Lung microvascular endothelial cell (primary cell): Measurements from ENCODE around the gene UBE2E2. TPM values are rescaled to one million over a fixed set of nuclear protein-coding genes. Genes with fewer than 3 reads are reported as not detected.

Source experiments
- DNase-seq, 2 donors: peaks; one replicate each; pipeline versions ENCODE4 v3.0.0 to v3.0.0-alpha.2; 2010; ENCODE audit warnings: low read depth in 2 of 2
- total RNA-seq: library from RNA; depleted of rRNA; stranded (reverse); fragments of >200 nt; gene quantifications from 2 replicates; pipeline ENCODE4 v1.2.1, GENCODE V29; 2014

UBE2E2 gene
- total RNA-seq, 1 donor from 2014 or later, result 20.4 TPM

DNA sequence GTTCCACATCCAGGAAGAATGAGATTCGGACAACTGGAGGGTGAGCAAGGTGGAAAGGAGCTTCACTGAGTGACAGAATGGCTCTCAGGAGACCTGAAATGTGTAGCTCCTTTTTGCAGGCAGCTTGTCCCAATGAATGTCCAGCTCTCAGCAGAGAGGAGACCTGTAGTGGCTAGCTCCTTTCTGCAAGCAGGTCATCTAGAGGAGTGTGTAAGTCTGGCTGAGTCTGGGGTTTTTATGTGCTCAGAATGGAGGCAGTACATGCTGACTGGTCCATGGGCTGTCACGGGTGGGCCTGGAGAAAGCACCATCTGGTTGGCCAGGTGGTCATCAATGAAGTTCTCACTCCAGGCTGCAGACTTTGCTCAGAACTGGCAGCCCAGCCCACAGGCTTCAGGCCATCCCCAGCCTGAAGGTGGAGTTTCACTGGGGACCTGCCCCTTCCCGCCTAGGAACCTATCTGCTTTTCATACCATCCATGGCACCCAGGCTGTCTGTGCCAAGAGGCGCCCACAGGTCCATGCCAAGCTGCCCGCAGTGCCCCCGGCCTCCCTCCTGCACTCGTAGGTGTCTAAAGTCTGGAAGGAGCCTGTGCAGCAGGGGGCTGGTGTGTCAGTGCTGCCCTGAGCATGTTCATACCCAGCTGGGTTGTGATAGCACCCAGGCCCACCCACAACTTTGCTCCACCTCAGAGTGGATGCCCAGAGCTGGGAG, 276.6 kb downstream of the UBE2E2 start:
- DNase-seq, result no peak

DNA sequence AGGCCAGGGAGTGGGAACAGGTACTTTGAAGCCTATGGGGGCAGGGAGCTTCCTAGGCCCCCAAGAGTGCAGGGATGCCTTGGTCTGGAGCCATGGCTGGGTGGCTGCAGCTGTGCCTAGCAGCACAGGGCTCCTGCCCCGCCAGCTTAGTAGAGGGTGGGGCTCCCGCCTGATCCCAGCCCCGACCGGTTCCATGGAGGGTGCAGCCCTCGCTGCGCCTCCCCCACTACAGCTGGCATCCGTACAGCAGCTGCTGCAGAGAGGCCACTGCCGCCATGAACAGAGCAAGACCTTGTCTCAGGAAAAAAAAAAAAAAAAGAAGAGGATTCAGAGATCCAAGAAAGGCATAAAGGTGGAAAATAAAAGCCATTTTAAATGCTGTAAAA, 277.2 kb downstream of the UBE2E2 start:
- no peak for DNase-seq

DNA sequence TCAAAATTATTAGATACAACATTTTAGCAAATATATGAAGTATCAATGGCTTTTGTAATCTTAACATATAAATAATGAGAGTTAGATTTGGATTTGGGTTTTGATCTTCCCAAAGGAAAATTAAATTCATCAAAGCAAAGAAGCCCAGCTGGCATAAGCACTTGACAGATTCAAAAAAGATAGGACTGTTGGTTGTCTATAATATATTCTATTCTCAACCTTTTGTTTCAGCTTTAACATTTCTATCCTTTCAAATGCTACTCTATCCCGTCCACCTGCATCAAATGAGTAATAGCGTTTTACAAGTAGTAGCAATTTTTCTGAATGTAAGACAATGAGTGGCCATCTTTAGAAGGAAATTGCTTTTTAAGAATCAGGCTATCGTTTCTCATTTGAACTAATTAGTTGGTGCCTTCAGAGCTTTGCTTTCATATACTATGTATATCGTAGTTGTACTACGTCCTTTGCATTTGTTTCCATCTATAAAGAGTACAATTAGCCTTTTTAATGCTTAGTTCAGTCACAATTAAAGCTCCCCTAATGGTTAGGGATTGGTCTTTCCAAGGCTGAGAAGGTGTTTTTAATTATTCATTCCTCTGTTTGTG, 278.0 kb downstream of the UBE2E2 start:
- DNase-seq, result no peak

DNA sequence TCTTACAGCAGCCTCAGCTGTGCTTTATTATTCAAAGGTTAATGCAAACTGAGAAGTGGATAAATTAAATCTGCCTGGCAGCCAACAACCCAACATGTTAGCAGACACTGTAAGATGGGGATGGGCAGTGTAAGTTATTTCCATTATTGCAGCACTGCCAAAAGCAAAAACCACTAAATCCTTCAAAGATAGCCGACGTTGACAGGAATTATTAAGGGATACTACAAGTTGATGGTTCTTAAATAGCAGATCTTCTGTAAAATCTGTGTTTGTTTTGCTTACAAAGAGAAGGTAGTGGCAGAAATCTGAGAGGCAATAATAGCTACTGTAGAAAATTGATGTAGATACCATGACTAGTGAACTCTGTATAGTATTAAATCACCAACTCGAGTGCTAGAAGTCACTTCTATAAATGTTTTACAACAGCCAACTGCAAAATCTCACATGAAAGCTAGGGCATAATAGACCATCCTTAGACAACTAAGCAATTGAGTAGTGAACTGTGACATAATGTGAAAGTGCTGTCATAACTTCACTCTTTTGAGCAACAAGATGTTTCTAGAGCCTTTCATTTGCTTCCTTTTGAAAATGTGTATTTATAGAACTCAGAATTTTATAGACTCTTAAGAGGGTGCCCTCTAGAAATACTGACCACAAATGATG, 278.6 kb downstream of the UBE2E2 start:
- no peak for DNase-seq

DNA sequence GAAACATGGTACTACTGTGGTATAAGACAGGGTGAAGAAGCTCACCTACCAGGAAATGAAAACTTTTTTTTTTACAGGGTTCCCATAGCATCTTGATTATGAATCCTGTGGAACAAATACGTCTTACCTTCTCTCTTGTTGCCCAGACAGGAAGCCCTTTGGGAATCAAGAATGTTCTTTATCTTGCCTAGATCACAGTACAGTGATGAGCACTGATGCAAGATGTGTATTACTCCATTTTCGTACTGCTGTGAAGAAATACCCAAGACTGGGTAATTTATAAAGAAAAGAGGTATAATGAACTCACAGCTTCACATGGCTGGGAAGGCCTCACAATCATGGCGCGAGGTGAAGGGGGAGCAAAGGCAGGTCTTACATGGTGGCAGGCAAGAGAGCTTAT, 281.3 kb downstream of the UBE2E2 start:
- DNase-seq, result no peak

DNA sequence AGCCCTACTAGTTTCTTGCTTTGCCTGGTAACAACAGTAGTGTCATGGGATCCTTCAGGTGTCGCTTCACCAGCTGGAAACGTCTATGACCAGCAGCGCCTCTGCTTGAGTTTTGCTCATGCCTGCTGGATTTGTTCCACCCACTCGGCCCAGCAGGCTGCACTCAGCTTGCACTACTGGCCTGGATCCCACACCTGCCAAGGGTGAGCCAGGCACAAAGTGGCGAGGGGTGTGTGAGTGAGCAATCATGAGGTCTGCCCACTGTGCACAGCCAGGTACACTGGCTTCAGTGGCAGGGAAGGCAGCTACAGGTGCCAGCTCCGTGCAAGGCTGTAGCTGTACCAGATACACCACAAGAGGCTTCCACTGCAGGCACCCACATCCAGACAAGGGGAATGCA, 282.8 kb downstream of the UBE2E2 start:
- DNase-seq, result no peak

DNA sequence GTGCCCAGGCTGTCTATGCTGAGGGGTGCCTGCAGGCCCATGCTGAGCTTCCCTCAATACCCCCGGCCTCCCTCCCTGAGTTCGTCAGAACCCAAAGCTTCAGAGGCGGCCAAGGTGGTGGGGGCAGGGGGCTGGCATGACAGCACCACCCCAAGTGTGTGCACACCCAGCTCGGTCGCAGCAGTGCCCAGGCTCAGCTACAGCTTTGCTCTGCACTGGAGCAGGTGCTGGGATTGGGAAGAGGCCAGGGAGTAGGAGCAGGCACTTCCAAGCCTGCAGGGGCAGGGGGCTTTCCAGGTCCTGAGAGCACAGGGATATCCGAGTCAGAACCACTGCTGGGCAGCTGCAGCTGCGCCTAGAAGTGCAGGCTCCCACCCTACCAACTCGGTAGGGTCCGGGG, 283.9 kb downstream of the UBE2E2 start:
- DNase-seq, result no peak

DNA sequence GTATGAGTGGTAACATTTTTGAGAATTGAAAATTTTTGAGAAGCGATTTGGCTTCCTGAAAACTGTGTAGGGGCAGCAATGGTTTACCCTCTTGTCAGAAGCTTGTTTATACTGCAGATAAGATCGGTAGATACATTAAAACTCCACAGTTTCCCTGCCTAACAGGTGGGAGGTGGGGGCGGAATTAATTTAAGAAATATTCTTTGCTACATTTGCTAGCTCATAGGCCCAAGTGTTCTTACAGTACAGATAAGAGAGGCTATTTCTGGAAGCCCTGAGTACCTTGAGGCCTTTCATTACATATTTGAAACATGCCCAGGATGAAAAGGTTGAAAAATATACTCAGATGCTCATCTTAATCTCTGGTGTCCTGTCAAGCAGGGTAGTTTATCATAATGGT, 285.5 kb downstream of the UBE2E2 start:
- no peak for DNase-seq

DNA sequence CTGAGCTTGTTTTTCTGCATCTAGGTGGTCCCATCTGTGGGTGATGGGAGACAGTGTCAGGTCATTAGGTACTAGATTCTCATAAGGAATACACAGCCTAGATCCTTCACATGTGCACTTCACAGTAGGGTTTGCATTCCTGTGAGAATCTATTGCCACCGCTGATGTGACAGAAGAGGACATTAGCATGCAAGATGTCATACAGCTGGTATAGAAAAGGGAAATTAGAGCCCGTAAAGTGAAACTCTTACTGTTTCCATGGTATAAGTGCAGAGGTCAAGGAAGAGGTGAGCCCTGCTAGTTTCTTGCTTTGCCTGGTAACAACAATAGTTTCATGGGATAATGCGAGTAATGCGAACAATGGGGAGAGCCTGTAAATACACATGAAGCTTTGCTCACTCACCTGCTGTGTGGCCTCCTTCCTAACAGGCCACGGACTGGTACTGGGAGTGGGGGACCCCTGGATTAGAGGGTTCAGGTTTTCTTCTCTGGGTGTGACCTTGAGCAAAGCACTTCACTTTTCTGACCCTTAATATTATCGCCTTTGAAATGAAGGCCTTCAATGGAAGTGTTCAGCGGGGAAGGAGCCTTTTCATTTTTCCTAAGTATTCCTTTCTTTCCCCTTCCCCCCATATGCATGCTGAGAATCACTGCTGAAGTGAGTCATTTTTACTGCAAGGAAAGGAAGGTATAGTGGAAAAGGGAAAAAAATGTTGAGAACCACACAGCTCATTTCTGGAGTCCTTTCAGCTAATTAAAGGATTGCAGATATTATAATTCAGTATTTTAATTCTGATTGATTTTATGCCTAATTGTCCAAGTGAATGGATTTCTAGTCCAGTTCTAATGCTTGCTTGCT, 286.4 kb downstream of the UBE2E2 start:
- peak in 1 of 2 donors; percentile 47 for DNase-seq

DNA sequence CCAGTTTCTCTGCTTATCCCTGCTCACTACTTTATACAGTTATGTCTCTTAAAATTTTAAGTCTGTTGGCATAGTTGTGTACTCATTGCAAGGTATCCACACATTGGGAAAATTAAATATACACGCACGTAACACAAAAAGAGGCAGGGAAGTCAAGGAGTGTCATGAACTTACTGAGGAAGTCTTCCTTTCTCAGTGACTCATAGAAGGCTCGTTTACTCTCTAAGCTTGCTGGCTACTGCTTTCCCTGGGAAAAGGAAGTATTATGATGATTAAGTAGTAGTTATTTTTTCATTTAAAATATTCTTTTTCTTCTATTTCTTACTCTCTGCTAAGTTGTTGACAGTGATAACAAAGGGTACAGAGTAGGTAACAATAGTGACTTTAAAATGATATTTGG, 287.3 kb downstream of the UBE2E2 start:
- DNase-seq, result peak in 1 of 2 donors; percentile 95

DNA sequence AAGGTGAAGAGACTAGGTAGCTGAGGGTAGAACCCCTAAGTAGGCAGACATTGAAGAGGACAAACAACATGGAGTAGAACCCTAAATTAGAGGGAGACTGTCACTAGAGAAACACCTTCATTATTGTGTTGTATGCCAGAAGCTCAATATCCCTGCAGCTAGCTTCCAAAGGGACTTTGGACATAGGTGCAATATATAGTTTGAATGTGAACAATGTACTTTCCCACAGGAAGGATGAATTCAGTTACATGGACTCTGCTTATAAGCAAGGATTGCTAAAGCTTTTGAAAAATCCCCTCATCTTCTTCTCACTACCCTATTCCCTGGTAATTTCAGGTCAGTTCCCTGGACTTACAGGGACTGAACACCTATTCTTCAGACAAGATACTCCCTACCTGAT, 288.9 kb downstream of the UBE2E2 start:
- DNase-seq, result no peak

DNA sequence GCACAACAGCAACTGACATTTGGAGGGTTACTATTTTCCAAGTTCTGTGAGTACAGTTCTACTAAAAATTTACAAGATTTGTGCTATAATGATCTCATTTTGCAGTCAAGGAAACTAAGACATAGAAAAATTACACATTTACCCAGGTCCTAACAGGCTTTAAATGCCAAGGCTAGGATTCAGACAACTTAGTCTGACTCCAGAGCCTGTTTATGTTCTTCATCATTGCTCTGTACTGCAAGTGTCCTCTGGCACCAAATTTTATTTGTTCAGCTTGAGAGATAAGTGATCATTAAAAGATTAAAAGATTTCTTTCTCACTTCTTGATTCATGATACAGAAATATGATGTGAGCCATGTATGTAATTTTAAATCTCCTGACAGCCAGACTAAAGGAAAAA, 290.8 kb downstream of the UBE2E2 start:
- no peak for DNase-seq

DNA sequence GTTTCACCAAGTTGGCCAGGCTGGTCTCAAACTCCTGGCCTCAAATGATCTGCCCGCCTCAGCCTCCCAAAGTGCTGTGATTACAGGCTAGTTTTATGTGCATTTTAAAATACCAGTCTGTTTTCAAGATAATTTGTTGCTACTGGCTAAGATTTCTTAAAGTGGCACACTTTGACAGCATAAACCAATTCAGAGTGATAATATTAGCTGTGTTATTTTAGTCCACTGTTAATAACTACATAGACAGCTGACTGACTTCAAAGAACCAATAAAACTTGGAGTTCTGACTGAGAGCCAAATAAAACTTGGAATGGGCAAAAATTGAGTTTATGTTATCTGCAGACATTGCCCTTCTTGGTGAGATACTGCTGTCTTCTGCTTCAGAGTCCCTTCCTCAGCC, 291.8 kb downstream of the UBE2E2 start:
- no peak for DNase-seq

DNA sequence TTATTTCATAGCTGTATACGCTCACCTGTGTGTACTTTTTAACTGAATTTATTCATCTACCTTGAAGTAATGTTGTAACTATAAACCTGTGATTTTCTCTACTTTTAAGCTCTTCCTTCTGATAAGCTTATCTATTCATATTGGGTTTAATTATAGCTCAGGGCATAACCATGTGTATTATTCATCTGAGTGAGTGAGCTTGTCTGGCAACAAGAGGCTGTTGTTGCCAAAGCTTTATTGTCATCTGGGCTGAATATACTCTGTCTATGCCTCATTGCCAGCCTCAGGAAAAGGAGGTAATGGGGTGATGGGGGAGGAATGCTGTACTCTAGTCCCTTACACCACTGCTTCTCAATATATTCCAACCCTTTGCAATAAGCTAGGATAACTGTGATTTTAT, 292.4 kb downstream of the UBE2E2 start:
- DNase-seq, result peak; percentile 46 to 80

DNA sequence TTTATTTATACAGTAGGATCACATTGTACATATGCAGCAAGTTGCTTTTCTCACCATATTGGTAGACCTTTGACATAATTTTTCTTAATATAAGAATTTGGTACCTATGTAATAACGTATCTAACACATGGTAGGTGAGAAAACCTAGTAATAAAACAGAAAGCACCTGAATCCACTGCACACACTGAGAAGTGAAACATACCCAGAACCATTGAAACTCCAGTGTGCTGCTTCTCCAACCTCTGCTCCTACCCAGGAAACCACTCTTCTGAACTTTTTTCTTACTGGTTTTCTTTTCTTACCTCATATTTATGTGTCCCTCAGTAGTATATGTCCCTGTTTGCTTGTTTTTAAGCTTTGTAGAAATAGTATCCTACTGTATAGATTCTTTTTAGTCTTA, 293.0 kb downstream of the UBE2E2 start:
- DNase-seq, result no peak

DNA sequence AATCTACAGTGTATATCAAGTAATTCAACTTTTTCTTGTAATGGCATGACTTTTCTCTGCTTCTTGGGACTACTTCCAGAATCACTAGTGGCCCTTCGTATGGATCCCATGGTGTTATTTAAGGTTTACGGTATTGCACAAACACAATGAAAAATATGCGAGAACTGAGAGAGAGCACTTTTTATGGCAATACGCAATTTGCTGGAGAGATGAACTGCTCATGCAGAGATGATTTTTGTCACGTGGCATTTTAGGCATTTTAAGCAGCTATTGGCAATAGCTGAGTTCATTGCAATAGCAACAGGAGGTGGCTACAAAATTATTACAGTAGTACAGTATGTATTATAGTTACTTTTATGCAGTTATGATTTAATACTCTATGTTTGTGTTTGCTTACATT, 294.0 kb downstream of the UBE2E2 start:
- no peak for DNase-seq

DNA sequence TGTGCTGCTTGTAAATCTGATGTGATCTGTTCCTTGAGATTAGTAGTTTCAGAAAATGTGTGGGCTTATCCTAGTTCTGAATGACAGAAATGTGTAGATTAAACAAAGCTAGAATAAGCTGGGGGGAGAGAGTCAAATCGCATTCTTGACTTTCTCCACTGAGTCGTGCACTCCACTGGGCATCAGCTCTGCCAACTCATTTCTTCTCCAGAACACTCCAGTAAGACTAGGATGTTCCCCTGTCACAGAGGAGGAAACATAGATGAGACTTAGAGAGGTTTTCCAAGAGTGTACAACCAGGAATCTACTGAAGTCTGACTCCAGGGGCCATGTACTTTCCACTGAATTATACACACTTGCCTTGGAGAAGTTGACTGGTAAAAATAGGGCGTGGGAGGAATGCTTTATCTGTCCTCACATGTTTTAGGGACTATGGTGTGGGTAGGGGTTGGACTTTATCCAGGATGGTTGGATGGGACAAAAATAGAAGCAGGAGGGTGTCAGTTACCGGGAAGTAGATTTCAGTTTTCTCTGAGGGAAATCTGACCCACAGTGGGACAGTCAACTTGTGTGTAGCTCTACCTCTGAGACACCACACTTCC, 298.2 kb downstream of the UBE2E2 start:
- DNase-seq, result no peak

DNA sequence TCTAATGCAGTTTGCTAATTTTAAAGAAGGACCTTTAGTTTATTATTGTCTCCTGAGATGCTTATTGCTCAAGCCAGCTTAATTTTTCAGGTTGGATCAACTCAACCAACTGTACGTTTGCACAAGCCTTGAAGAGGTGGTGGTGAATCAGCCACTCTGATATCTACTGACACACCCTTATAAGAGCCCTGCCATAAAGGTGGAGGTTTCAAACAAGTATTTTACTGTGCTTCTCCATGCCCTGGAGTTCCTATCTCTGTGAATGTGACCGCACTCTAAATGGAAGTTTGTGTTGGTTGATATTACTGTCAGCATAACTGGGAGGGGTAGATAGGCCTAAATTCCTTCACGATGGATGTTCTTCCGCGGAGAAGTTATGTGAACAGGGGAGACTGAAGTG, 305.3 kb downstream of the UBE2E2 start:
- no peak for DNase-seq

DNA sequence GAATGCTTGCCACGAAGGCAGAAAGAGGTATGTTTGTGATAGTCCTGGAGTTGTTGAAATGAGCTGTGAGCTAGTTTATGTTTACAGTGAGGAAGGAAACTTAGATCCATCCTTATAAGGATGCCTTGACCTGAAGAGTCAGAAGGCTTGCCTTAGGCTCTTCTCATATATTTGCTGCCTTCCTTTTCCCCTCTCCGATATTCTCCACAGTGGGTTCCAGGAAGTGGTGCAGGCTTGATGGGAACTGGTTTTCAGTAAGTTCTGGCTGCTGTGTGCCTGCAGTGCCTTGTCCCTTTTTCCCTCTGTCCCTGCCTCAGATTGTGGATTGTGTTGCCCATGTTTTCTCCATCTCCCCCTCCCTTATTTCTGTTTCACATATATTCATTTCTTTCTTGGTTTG, 315.3 kb downstream of the UBE2E2 start:
- DNase-seq, result peak in 1 of 2 donors; percentile 6

DNA sequence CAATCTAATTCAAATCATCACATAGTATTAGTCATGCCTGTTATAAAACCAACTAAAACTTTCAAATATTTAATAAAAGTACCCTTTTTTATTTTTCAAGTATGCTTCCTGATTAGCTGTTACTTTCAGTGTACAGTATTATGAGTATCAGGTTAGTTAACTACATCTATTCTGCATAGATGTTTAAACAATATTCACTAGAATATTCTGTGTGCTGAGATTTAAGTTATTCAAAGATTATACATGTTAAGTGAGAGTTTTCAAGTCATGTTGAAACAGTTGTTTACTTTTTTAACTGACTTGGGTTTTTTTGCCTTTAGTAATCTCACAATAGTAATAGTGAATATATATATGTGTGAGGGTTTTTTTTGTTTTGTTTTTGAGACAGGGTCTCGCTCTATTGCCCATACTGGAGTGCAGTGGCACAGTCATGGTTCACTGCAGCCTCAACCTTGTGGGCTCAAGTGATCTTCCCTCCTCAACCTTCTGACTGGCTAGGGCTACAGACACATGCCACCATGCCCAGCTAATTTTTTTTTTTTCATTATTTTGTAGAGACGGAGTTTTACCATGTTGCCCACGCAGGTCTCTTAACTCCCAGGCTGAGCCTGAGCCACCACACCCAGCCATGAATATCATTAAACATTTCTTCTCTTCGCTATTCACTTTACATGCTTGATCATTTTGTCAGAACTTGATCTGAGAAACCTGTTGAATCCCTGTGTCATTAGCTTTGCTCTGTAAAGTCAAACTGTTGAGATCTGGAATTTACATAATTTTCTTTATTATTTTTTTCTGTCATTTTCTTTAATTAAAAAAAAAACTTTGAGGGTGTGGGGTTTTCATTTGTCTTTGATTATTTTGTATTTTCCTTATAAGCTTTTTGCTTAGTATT, 316.4 kb downstream of the UBE2E2 start:
- DNase-seq, result no peak

DNA sequence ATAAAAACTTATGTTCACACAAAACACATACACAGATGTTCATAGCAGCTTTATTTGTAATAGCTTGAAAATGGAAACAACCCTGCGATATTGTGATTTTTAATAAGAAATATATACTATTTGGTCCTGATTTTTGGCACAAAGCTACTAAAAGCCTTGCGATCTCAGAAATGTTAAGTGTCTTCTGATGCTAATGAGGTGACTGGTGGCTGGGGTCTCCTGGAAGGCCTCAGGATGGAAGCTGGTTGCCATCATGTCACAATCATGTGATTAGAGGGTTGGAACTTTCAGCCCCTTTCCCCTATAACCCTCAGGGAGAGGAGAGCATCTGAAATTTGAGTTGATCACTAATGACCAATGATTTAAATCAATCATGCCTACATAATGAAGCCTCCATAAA, 324.2 kb downstream of the UBE2E2 start:
- no peak for DNase-seq
